ENCODE results near the gene RBMS3. TPM values are rescaled to one million over a fixed set of nuclear protein-coding genes. Genes with fewer than 3 reads are reported as not detected.
A peak's percentile ranks its signal among the peaks of the same experiment; 100 is the strongest.

Gene RBMS3
- total and polyA plus RNA-seq, 2 donors (not counting 1 experiment from before 2014, with no cell fraction given) = 26.9 to 68.4 TPM

- H3K4me2 ChIP-seq (ENCODE audit: extremely low read depth, insufficient read depth, low read length) = no peak overlapping the region
- no peaks in the 10 kb centered on the region for H4K20me1 ChIP-seq (ENCODE audit: control insufficient read depth, extremely low read depth, insufficient read depth, low read length)
- H3K9me3 ChIP-seq (ENCODE audit: control insufficient read depth, insufficient read depth, low read depth, low read length) = no peaks in the 10 kb centered on the region
- no peak for DNase-seq (ENCODE audit: low read depth in 2 of 2)
- H3K9ac ChIP-seq (ENCODE audit: insufficient read depth, low read length) = no peak overlapping the region
- H3K27ac ChIP-seq (ENCODE audit: insufficient read depth, low read length) = no peak overlapping the region
- H3K4me3 ChIP-seq (replicated peaks in 1 of 4; ENCODE audit: control extremely low read depth in 1 of 4, insufficient read depth in 1 of 4, low read depth in 3 of 4, low read length in 4 of 4) = no peak overlapping the region
- H3K79me2 ChIP-seq (ENCODE audit: control insufficient read depth, insufficient read depth, low read length) = no peaks in the 10 kb centered on the region
- TF ChIP-seq CTCF (conservative IDR thresholded peaks at IDR 0.05 in 1 of 2, IDR thresholded peaks at IDR 0.05 in 1 of 2; ENCODE audit: low read depth in 1 of 2, low read length in 2 of 2) (no peak), EZH2 (IDR thresholded peaks at IDR 0.05; ENCODE audit: low read length, missing control alignments) (no peak)
- no peaks in the 10 kb centered on the region for H3K4me1 ChIP-seq (ENCODE audit: control insufficient read depth, extremely low read depth, insufficient read depth, low read length)
- no peaks in the 10 kb centered on the region for H3K27me3 ChIP-seq (ENCODE audit: control insufficient read depth, insufficient read depth, low read length)
- H2AFZ ChIP-seq (ENCODE audit: low read length) = no peak overlapping the region
- no peaks in the 10 kb centered on the region for H3K36me3 ChIP-seq (ENCODE audit: control insufficient read depth, insufficient read depth, low read length)
These were observed 338.8 kb downstream of the RBMS3 start for GRCh38 chr3:29619676-29620075.

- Histone ChIP-seq H3K27me3 (ENCODE audit: control insufficient read depth, insufficient read depth, low read length) (no peaks in the 10 kb centered on the region), H3K36me3 (ENCODE audit: control insufficient read depth, insufficient read depth, low read length) (no peaks in the 10 kb centered on the region), H3K9ac (ENCODE audit: insufficient read depth, low read length) (no peak overlapping the region), H3K79me2 (ENCODE audit: control insufficient read depth, insufficient read depth, low read length) (no peaks in the 10 kb centered on the region), H4K20me1 (ENCODE audit: control insufficient read depth, extremely low read depth, insufficient read depth, low read length) (no peaks in the 10 kb centered on the region), H3K4me3 (replicated peaks in 1 of 4; ENCODE audit: control extremely low read depth in 1 of 4, insufficient read depth in 1 of 4, low read depth in 3 of 4, low read length in 4 of 4) (no peak overlapping the region), H2AFZ (ENCODE audit: low read length) (no peak overlapping the region), H3K9me3 (ENCODE audit: control insufficient read depth, insufficient read depth, low read depth, low read length) (no peaks in the 10 kb centered on the region), H3K4me2 (ENCODE audit: extremely low read depth, insufficient read depth, low read length) (peak overlapping the region; percentile 3), H3K4me1 (ENCODE audit: control insufficient read depth, extremely low read depth, insufficient read depth, low read length) (peaks cover 3% of the 10 kb centered on the region), H3K27ac (ENCODE audit: insufficient read depth, low read length) (no peak overlapping the region)
- no peak for TF ChIP-seq EZH2 (IDR thresholded peaks at IDR 0.05; ENCODE audit: low read length, missing control alignments)
- TF ChIP-seq CTCF (conservative IDR thresholded peaks at IDR 0.05 in 1 of 2, IDR thresholded peaks at IDR 0.05 in 1 of 2; ENCODE audit: low read depth in 1 of 2, low read length in 2 of 2) = no peak
- DNase-seq (ENCODE audit: low read depth in 2 of 2) = no peak
These were observed 346.6 kb downstream of the RBMS3 start for GRCh38 chr3:29627136-29628117.

- no peak for DNase-seq (ENCODE audit: low read depth in 2 of 2)
- H3K27me3 ChIP-seq (ENCODE audit: control insufficient read depth, insufficient read depth, low read length) = no peaks in the 10 kb centered on the region
- no peak overlapping the region for H3K4me3 ChIP-seq (replicated peaks in 1 of 4; ENCODE audit: control extremely low read depth in 1 of 4, insufficient read depth in 1 of 4, low read depth in 3 of 4, low read length in 4 of 4)
- no peak overlapping the region for H2AFZ ChIP-seq (ENCODE audit: low read length)
- H4K20me1 ChIP-seq (ENCODE audit: control insufficient read depth, extremely low read depth, insufficient read depth, low read length) = no peaks in the 10 kb centered on the region
- H3K9me3 ChIP-seq (ENCODE audit: control insufficient read depth, insufficient read depth, low read depth, low read length) = no peaks in the 10 kb centered on the region
- H3K27ac ChIP-seq (ENCODE audit: insufficient read depth, low read length) = no peak overlapping the region
- H3K4me2 ChIP-seq (ENCODE audit: extremely low read depth, insufficient read depth, low read length) = no peak overlapping the region
- no peak overlapping the region for H3K9ac ChIP-seq (ENCODE audit: insufficient read depth, low read length)
- H3K36me3 ChIP-seq (ENCODE audit: control insufficient read depth, insufficient read depth, low read length) = no peaks in the 10 kb centered on the region
- no peaks in the 10 kb centered on the region for H3K79me2 ChIP-seq (ENCODE audit: control insufficient read depth, insufficient read depth, low read length)
- no peak for TF ChIP-seq EZH2 (IDR thresholded peaks at IDR 0.05; ENCODE audit: low read length, missing control alignments)
- TF ChIP-seq CTCF (conservative IDR thresholded peaks at IDR 0.05 in 1 of 2, IDR thresholded peaks at IDR 0.05 in 1 of 2; ENCODE audit: low read depth in 1 of 2, low read length in 2 of 2) = no peak
- H3K4me1 ChIP-seq (ENCODE audit: control insufficient read depth, extremely low read depth, insufficient read depth, low read length) = peaks cover 3% of the 10 kb centered on the region
These were observed 347.9 kb downstream of the RBMS3 start for GRCh38 chr3:29628795-29629194.
